Activated naive CD4-positive, alpha-beta T cell treated with anti-CD3 and anti-CD28 coated beads, Interleukin-2, amount 10 ng/mL, durations not matched to agents 7 days and 5 days (primary cell): ENCODE results near the gene CORO1C.
"Not testable (repeated sequence)": the region's sequence is repeated elsewhere in the genome, so short reads cannot be mapped to it uniquely, and the experiment has no call there.

Source experiments
- CTCF ChIA-PET: fragments of 350-600 bp; sonication (Branson Sonifier 250); formaldehyde crosslinking; loops from one replicate; lab custom pipeline; 2021; ENCODE audit warnings: antibody characterized with exemption; lab: Charles Lee
- DNase-seq: peaks from one replicate; pipeline ENCODE4 v3.0.0-alpha.2; 2020
- H3K27ac Mint-ChIP-seq: one replicate; pipeline ENCODE4 v1.8.0; 2021; ENCODE audit warnings: mild to moderate bottlenecking, moderate library complexity, mixed read lengths
- H3K27me3 Mint-ChIP-seq: one replicate; pipeline ENCODE4 v1.8.0; 2021; ENCODE audit warnings: mild to moderate bottlenecking, mixed read lengths
- H3K36me3 Mint-ChIP-seq: one replicate; pipeline ENCODE4 v1.8.0; 2021; ENCODE audit warnings: mixed read lengths
- H3K4me1 Mint-ChIP-seq: one replicate; pipeline ENCODE4 v1.8.0; 2021; ENCODE audit warnings: mixed read lengths
- H3K4me3 Mint-ChIP-seq: one replicate; pipeline ENCODE4 v1.8.0; 2021; ENCODE audit warnings: mild to moderate bottlenecking, moderate library complexity, mixed read lengths
- H3K9me3 Mint-ChIP-seq: one replicate; pipeline ENCODE4 v1.8.0; 2021; ENCODE audit warnings: mixed read lengths

The CORO1C gene

GRCh38 chr12:108623577-108623976 lies 107.7 kb downstream of the CORO1C start:
- no peak for DNase-seq
- H3K27me3 Mint-ChIP-seq: no peaks in the 10 kb centered on the region
- CTCF ChIA-PET: no interaction called here
- H3K4me3 Mint-ChIP-seq: no peak overlapping the region
- peaks cover 78% of the 10 kb centered on the region for H3K36me3 Mint-ChIP-seq
- H3K4me1 Mint-ChIP-seq: peaks cover 79% of the 10 kb centered on the region
- H3K9me3 Mint-ChIP-seq: no peaks in the 10 kb centered on the region
- no peak overlapping the region for H3K27ac Mint-ChIP-seq

GRCh38 chr12:108622921-108623514 lies 108.3 kb downstream of the CORO1C start:
- Mint-ChIP-seq H3K36me3 (peaks cover 75% of the 10 kb centered on the region), H3K4me1 (peaks cover 80% of the 10 kb centered on the region), H3K27me3 (no peaks in the 10 kb centered on the region), H3K9me3 (no peaks in the 10 kb centered on the region), H3K4me3 (no peak overlapping the region), H3K27ac (no peak overlapping the region)
- CTCF ChIA-PET: interaction anchor here (8.7 to 9.2 kb wide), 2 partner anchors 9 to 57 kb away, joined by 160 to 268 read pairs; partner anchors contain the start of genes ISCU, SART3 and SELPLG
- no peak for DNase-seq

- CTCF ChIA-PET: interaction anchor here (8.7 to 9.2 kb wide), 2 partner anchors 9 to 56 kb away, joined by 160 to 268 read pairs; partner anchors contain the start of genes ISCU, SART3 and SELPLG
- Mint-ChIP-seq H3K36me3 (peaks cover 74% of the 10 kb centered on the region), H3K9me3 (no peaks in the 10 kb centered on the region), H3K4me1 (peaks cover 81% of the 10 kb centered on the region), H3K4me3 (no peak overlapping the region), H3K27me3 (no peaks in the 10 kb centered on the region), H3K27ac (peak overlapping the region; percentile 58)
- peak; percentile 37 for DNase-seq
Observed at GRCh38 chr12:108622421-108622820, 108.9 kb downstream of the CORO1C start.

GRCh38 chr12:108621161-108621560 lies 110.2 kb downstream of the CORO1C start:
- H3K4me1 Mint-ChIP-seq: peaks cover 87% of the 10 kb centered on the region
- no peak for DNase-seq
- peaks cover 81% of the 10 kb centered on the region for H3K36me3 Mint-ChIP-seq
- H3K9me3 Mint-ChIP-seq: peaks cover 8% of the 10 kb centered on the region
- no peaks in the 10 kb centered on the region for H3K27me3 Mint-ChIP-seq
- H3K27ac Mint-ChIP-seq: no peak overlapping the region
- H3K4me3 Mint-ChIP-seq: no peak overlapping the region
- CTCF ChIA-PET: interaction anchor here (4.5 to 9.2 kb wide), 3 partner anchors 11 to 55 kb away, joined by 23 to 268 read pairs (median 160); partner anchors contain the start of genes ISCU, SART3 and SELPLG

GRCh38 chr12:108620236-108620879 lies 111.0 kb downstream of the CORO1C start:
- CTCF ChIA-PET: interaction anchor here (4.5 to 9.2 kb wide), 3 partner anchors 11 to 54 kb away, joined by 23 to 268 read pairs (median 160); partner anchors contain the start of genes ISCU, SART3 and SELPLG

GRCh38 chr12:108619369-108620160 lies 111.8 kb downstream of the CORO1C start:
- Mint-ChIP-seq H3K27ac (peak overlapping the region; percentile 61), H3K4me3 (no peak overlapping the region), H3K36me3 (peaks cover 79% of the 10 kb centered on the region), H3K9me3 (peaks cover 15% of the 10 kb centered on the region), H3K4me1 (peaks cover 78% of the 10 kb centered on the region), H3K27me3 (no peaks in the 10 kb centered on the region)
- DNase-seq: no peak
- CTCF ChIA-PET: interaction anchor here (1.0 to 9.2 kb wide), 6 partner anchors 12 to 331 kb away, joined by 3 to 268 read pairs (median 23); partner anchors contain the start of genes ISCU, SART3 and SELPLG

More at GRCh38 chr12:108620236-108620879, 111.0 kb downstream of the CORO1C start:
- Mint-ChIP-seq H3K9me3 (peaks cover 15% of the 10 kb centered on the region), H3K27me3 (no peaks in the 10 kb centered on the region), H3K4me1 (peaks cover 83% of the 10 kb centered on the region), H3K36me3 (peaks cover 80% of the 10 kb centered on the region), H3K27ac (no peak overlapping the region), H3K4me3 (no peak overlapping the region)
- no peak for DNase-seq

GRCh38 chr12:108618953-108619274 lies 112.4 kb downstream of the CORO1C start:
- not testable (repeated sequence) for H3K27me3 Mint-ChIP-seq, DNase-seq, H3K4me3 Mint-ChIP-seq
- peaks cover 77% of the 10 kb centered on the region for H3K36me3 Mint-ChIP-seq
- H3K9me3 Mint-ChIP-seq: peaks cover 15% of the 10 kb centered on the region
- H3K4me1 Mint-ChIP-seq: peaks cover 72% of the 10 kb centered on the region
- CTCF ChIA-PET: interaction anchor here (0.7 to 9.2 kb wide), 12 partner anchors 13 to 395 kb away, joined by 3 to 268 read pairs (median 16); partner anchors contain the start of genes ISCU, SART3 and SELPLG
- H3K27ac Mint-ChIP-seq: peak overlapping the region; percentile 19

GRCh38 chr12:108618079-108618952 lies 113.0 kb downstream of the CORO1C start:
- peak; percentile 78 for DNase-seq
- Mint-ChIP-seq H3K9me3 (peaks cover 15% of the 10 kb centered on the region), H3K4me1 (peaks cover 66% of the 10 kb centered on the region), H3K27me3 (no peaks in the 10 kb centered on the region), H3K27ac (peak overlapping the region; percentile 83), H3K36me3 (peaks cover 71% of the 10 kb centered on the region), H3K4me3 (no peak overlapping the region)
- CTCF ChIA-PET: interaction anchor here (0.6 to 9.2 kb wide), 28 partner anchors 9 to 396 kb away, joined by 3 to 268 read pairs (median 4); partner anchors contain the start of genes ISCU, SART3, SELPLG and TMEM119

- H3K4me3 Mint-ChIP-seq: no peak overlapping the region
- peak overlapping the region; percentile 76 for H3K27ac Mint-ChIP-seq
- CTCF ChIA-PET: interaction anchor here (0.6 to 9.2 kb wide), 27 partner anchors 8 to 333 kb away, joined by 3 to 268 read pairs (median 4); partner anchors contain the start of genes ISCU, SART3, SELPLG and TMEM119
- peak; percentile 62 for DNase-seq
- no peaks in the 10 kb centered on the region for H3K27me3 Mint-ChIP-seq
- H3K4me1 Mint-ChIP-seq: peaks cover 55% of the 10 kb centered on the region
- H3K9me3 Mint-ChIP-seq: peaks cover 15% of the 10 kb centered on the region
- H3K36me3 Mint-ChIP-seq: peaks cover 61% of the 10 kb centered on the region
Observed at GRCh38 chr12:108616941-108617858, 114.1 kb downstream of the CORO1C start.

- H3K4me1 Mint-ChIP-seq: peaks cover 49% of the 10 kb centered on the region
- H3K27me3 Mint-ChIP-seq: no peaks in the 10 kb centered on the region
- no peak overlapping the region for H3K4me3 Mint-ChIP-seq
- CTCF ChIA-PET: interaction anchor here (1.1 to 9.2 kb wide), 7 partner anchors 15 to 186 kb away, joined by 4 to 268 read pairs (median 22); partner anchors contain the start of genes ISCU, SART3 and SELPLG
- H3K9me3 Mint-ChIP-seq: peaks cover 15% of the 10 kb centered on the region
- H3K36me3 Mint-ChIP-seq: peaks cover 55% of the 10 kb centered on the region
- H3K27ac Mint-ChIP-seq: no peak overlapping the region
- no peak for DNase-seq
Observed at GRCh38 chr12:108616359-108616758, 115.0 kb downstream of the CORO1C start.

- Mint-ChIP-seq H3K27ac (no peak overlapping the region), H3K9me3 (peaks cover 15% of the 10 kb centered on the region), H3K36me3 (peaks cover 52% of the 10 kb centered on the region), H3K4me3 (no peak overlapping the region), H3K27me3 (peaks cover 4% of the 10 kb centered on the region), H3K4me1 (peaks cover 46% of the 10 kb centered on the region)
- CTCF ChIA-PET: interaction anchor here (1.1 to 9.2 kb wide), 4 partner anchors 16 to 50 kb away, joined by 4 to 268 read pairs (median 92); partner anchors contain the start of genes ISCU, SART3 and SELPLG
- no peak for DNase-seq
Observed at GRCh38 chr12:108615918-108616317, 115.4 kb downstream of the CORO1C start.

GRCh38 chr12:108614639-108615038 lies 116.7 kb downstream of the CORO1C start:
- Mint-ChIP-seq H3K9me3 (peaks cover 15% of the 10 kb centered on the region), H3K4me1 (peaks cover 36% of the 10 kb centered on the region), H3K36me3 (peaks cover 40% of the 10 kb centered on the region), H3K27me3 (peaks cover 16% of the 10 kb centered on the region), H3K27ac (peak overlapping the region; percentile 3), H3K4me3 (no peak overlapping the region)
- CTCF ChIA-PET: interaction anchor here (8.7 to 9.2 kb wide), 2 partner anchors 17 to 48 kb away, joined by 160 to 268 read pairs; partner anchors contain the start of genes ISCU, SART3 and SELPLG
- no peak for DNase-seq
